ENCODE results near the gene DCAF17. TPM values are rescaled to one million over a fixed set of nuclear protein-coding genes. Genes with fewer than 3 reads are reported as not detected.

DCAF17 gene
- total RNA-seq, 6 experiments from 2014 or later, result 12.8 to 17.6 (median 15.2) TPM

DNA sequence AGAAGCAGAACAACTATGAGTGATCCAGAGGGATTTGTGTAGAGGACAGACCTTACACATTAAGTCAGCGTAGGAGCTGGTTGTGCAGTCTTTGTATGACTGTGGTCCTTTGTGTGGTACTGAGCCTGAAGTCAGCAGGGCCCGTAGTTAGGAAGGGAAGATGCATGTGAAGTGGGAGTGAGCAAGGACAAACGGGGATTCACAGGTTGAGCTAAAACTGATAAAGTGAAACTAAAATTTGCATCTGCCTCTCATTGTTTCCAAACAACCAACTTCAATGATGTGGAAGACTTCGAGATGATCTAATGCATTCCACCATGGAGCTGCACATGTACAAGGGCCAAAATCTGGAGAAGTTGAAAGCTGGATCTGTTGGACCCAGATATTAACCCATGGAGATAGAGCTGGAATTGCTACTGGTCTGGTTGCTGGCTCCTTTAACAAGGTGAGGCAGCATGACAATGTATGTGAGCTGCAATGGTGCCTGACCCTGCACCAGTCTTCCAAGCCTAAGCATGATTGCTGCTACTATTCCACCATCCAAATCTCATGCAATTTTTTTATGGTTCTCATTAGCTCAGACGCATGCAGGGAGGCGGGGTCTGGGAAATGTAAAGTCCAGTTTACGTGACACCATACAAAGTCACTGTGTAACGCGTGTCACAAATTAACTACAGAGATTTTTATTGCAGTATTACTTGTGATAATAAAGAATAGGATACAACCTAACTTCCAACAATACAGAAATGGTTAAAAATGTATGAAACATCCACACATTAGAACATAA is 76.1 kb downstream of the DCAF17 start:
- Mint-ChIP-seq H3K27me3 (ENCODE audit: insufficient read depth) (peaks cover 7% of the 10 kb centered on the region; the same call in 1 of the 2 replicates), H3K4me3 (peak overlapping the region; percentile 54), H3K9me3 (no peaks in the 10 kb centered on the region), H3K27ac (no peak overlapping the region), H3K4me1 (ENCODE audit: low read depth) (peaks cover 20% of the 10 kb centered on the region; the same call in 1 of the 2 replicates), H3K36me3 (ENCODE audit: low read depth) (peaks cover 5% of the 10 kb centered on the region; the same call in 1 of the 2 replicates)
- TF ChIP-seq, protein P1, sequence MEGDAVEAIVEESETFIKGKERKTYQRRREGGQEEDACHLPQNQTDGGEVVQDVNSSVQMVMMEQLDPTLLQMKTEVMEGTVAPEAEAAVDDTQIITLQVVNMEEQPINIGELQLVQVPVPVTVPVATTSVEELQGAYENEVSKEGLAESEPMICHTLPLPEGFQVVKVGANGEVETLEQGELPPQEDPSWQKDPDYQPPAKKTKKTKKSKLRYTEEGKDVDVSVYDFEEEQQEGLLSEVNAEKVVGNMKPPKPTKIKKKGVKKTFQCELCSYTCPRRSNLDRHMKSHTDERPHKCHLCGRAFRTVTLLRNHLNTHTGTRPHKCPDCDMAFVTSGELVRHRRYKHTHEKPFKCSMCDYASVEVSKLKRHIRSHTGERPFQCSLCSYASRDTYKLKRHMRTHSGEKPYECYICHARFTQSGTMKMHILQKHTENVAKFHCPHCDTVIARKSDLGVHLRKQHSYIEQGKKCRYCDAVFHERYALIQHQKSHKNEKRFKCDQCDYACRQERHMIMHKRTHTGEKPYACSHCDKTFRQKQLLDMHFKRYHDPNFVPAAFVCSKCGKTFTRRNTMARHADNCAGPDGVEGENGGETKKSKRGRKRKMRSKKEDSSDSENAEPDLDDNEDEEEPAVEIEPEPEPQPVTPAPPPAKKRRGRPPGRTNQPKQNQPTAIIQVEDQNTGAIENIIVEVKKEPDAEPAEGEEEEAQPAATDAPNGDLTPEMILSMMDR (IDR thresholded peaks at IDR 0.05), result no peak
- no peak for DNase-seq

DNA sequence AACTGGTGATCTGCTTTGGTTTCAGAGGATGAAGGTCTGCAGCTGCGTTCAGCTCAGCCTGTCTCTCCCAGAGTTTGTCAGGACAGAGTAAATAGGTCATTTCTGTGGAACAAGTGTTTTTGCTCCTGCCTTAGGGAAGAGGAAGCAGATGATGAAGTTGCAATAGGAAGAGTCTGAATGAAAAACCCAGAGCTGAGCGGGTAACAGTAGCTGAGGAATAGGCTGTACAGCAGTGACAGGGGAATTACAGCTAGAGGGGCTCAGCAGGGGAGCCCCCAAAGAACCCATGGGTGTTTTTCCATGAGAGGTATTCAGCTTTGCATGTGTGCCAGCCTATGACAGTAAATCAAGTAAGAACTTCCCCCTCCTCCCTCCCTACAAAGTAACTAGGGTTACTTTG is 78.0 kb downstream of the DCAF17 start:
- peaks cover 7% of the 10 kb centered on the region; the same call in 1 of the 2 replicates for H3K27me3 Mint-ChIP-seq (ENCODE audit: insufficient read depth)

DNA sequence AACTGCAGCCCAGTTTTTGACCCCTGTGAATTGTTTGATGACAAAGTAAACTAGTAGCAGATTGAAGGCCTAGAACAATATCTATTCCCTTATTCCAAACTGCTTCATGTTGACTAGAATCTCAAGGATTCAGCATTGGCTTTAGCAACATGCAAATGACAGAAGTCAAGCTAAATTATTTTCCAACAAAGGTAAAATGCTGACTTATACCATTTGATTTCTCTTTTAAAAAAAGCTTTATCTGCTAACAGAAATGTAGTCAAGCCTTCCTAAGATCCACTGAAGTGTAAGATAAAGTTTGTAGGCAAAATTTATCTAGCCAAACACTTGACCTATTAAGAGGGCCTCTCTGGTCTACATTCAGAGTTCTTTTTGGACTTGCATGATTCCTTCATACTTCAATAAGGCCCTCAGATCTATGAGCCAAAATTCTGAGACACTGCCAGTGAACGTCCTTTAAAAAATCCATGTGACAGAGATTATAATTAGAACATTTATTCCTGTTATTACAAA is 78.7 kb downstream of the DCAF17 start:
- peaks cover 7% of the 10 kb centered on the region; the same call in 1 of the 2 replicates for H3K27me3 Mint-ChIP-seq (ENCODE audit: insufficient read depth)
- DNase-seq, result no peak
- TF ChIP-seq, protein P1 (IDR thresholded peaks at IDR 0.05), result no peak
- H3K27ac Mint-ChIP-seq, result no peak overlapping the region
- no peaks in the 10 kb centered on the region for H3K9me3 Mint-ChIP-seq
- H3K4me3 Mint-ChIP-seq, result no peak overlapping the region
- H3K4me1 Mint-ChIP-seq (ENCODE audit: low read depth), result peaks cover 25% of the 10 kb centered on the region
- H3K36me3 Mint-ChIP-seq (ENCODE audit: low read depth), result peaks cover 5% of the 10 kb centered on the region; the same call in 1 of the 2 replicates

More for the DNA sequence above, 78.0 kb downstream of the DCAF17 start:
- no peak overlapping the region for H3K27ac Mint-ChIP-seq
- TF ChIP-seq, protein P1 (IDR thresholded peaks at IDR 0.05), result no peak
- no peak for DNase-seq
- H3K9me3 Mint-ChIP-seq, result no peaks in the 10 kb centered on the region
- peaks cover 5% of the 10 kb centered on the region; the same call in 1 of the 2 replicates for H3K36me3 Mint-ChIP-seq (ENCODE audit: low read depth)
- peaks cover 25% of the 10 kb centered on the region for H3K4me1 Mint-ChIP-seq (ENCODE audit: low read depth)
- H3K4me3 Mint-ChIP-seq, result no peak overlapping the region

DNA sequence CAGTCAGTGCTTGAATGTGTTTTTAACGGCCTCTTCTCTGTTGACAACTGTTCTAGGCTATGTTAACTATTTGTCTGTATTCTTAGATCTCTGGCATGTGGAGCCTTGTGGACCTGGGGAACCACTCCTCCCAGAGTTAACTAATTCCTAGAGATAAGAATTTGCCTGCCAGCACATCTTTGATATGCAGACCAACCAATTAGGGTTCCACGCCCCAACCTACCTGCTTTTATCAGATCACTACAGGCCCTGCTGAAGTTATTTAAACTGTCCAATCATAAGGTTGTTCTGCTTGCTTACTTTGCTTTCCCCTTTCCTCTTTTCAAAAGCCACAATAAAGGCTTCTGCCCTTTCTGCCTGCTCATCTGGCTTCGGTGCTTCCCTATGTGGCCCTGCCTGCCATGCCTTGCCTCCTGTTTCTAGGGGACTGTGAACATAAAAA is 79.7 kb downstream of the DCAF17 start:
- TF ChIP-seq, protein P1 (IDR thresholded peaks at IDR 0.05), result no peak
- no peaks in the 10 kb centered on the region for H3K9me3 Mint-ChIP-seq
- DNase-seq, result no peak
- no peak overlapping the region for H3K27ac Mint-ChIP-seq
- H3K4me1 Mint-ChIP-seq (ENCODE audit: low read depth), result peaks cover 25% of the 10 kb centered on the region
- H3K27me3 Mint-ChIP-seq (ENCODE audit: insufficient read depth), result peaks cover 7% of the 10 kb centered on the region; the same call in 1 of the 2 replicates
- no peak overlapping the region for H3K4me3 Mint-ChIP-seq
- H3K36me3 Mint-ChIP-seq (ENCODE audit: low read depth), result peaks cover 5% of the 10 kb centered on the region; the same call in 1 of the 2 replicates

DNA sequence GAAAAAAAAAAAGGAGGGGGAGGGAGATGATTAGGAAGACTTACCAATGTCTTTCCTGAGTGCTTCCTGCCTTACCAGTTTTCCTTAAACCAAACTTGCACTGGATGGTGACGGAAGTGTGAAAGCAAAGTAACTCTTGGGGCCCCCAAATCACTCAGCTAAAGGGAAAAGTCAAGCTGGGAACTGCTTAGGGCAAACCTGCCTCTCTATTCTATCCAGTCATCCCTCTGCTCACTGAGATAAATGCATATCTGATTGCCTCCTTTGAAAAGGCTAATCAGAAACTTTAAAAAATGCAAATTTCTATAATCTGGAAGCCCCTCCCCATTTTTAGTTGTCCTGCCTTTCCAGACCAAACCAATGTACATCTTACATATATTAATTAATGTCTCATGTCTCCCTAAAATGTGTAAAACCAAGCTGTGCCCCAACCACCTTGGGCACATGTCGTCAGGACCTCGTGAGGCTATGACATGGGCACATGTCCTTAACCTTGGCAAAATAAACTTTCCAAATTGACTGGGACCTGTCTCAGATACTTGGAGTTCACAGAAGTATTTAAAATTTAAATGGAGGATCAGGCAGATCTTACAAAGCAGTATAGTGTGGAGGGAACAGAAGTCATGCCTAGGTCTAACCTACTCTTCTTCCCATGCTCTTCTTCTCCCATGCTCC is 81.0 kb downstream of the DCAF17 start:
- no peaks in the 10 kb centered on the region for H3K9me3 Mint-ChIP-seq
- TF ChIP-seq, protein P1 (IDR thresholded peaks at IDR 0.05), result no peak
- no peak overlapping the region for H3K4me3 Mint-ChIP-seq
- no peak for DNase-seq
- H3K27ac Mint-ChIP-seq, result no peak overlapping the region
- H3K36me3 Mint-ChIP-seq (ENCODE audit: low read depth), result peaks cover 5% of the 10 kb centered on the region; the same call in 1 of the 2 replicates
- peaks cover 7% of the 10 kb centered on the region; the same call in 1 of the 2 replicates for H3K27me3 Mint-ChIP-seq (ENCODE audit: insufficient read depth)
- peaks cover 21% of the 10 kb centered on the region for H3K4me1 Mint-ChIP-seq (ENCODE audit: low read depth)
